SKM-1 treated with dmso at 0.1 percent for 144 hours (cell line): ENCODE data around the gene COX19.
"Not testable (repeated sequence)": the region's sequence is repeated elsewhere in the genome, so short reads cannot be mapped to it uniquely, and the experiment has no call there.

Experiments
- DNase-seq: peaks from one replicate; lab custom pipeline; 2025; ENCODE audit not compliant: unreplicated experiment; lab: John Stamatoyannopoulos, UW

The COX19 gene

GRCh38 chr7:1011297-1012003, 36.1 kb upstream of the COX19 start:
- no peak for DNase-seq

DNA sequence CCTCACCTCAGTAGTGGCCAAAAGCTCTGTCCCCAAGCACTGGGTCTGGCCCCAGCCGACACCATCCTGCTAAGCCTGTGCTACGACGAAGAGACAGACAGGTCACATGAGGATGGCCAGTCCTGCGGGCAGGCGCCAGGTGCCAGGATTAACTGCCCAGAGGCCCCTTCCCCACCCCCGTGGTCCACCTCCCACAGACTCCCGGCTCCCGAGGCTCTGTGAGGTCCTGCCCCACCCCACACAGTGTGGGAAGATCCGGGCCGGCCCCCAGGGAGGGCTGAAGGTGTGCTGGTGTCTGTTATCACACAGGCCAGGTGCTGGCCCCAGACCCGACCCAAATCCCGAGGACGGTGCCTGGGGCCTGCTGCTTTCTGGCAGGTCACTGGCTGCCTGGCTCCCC, 34.9 kb upstream of the COX19 start:
- no peak for DNase-seq

GRCh38 chr7:1009747-1010146, 34.4 kb upstream of the COX19 start:
- DNase-seq, result no peak

- DNase-seq, result no peak
These were observed 33.5 kb upstream of the COX19 start for GRCh38 chr7:1008733-1009363.

DNA sequence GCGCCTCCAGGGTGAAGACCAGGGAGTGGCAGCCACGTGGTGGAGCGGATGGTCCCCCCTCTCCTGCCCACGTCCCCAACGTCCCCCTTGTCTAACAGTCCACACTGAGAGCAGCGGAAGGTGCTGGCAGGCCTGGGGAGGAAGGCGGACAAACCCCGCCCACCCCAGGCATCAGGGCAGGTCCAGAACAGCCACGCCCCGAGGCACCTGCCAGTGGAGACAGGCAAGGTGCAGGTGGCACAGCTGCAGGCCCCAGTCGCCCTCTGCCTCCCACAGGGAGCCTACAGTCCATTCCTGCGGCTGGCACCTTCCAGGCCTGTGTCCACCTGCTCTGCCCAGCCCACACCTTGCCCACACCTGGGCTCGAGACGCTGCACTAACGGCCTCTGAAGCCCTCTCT, 32.6 kb upstream of the COX19 start:
- DNase-seq, result no peak

- DNase-seq, result no peak
These were observed 30.0 kb upstream of the COX19 start for GRCh38 chr7:1005303-1005702.

DNA sequence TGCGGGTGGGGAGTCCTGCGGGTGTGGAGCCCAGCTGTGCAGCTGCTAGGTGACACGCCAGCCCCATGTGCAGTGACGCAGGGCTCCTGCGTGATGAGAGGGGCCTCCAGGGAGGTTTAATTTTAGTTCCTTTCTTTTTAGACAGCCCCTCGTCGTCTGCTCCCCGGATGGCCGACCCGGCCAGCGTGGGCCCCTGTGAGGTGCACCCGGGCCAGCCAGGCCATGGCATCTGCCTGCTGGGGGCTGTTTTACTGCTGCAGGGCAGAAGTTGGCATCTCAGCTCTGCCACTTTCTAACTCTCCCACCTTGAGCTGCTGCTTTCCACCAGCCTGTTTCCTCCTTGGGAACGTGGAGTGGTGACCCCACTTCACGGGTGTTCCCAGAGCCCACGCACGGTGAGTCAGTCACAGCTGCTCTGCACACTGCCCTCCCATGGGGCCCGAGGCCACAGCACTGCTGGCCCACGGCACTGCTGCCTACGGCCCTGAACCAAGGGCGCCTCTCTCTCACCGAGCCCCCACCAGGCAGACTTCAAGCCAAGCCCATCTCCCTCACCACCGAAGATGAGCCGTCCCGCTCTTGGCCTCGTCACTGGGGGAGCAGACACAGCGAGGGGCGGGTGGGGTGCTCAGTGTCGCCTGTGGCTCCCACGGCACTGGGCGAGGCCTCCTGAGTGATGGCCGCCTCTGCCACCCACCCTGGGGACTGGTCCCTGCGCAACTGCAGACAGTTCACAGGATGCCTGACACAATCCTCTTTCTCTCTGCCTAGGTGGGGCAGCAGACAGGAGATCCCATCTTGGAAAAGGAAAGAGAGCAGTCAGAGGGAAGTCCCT, 28.9 kb upstream of the COX19 start:
- DNase-seq, result no peak

- DNase-seq, result not testable (repeated sequence)
These were observed 27.1 kb upstream of the COX19 start for GRCh38 chr7:1002445-1002844.

GRCh38 chr7:1002026-1002425, 26.7 kb upstream of the COX19 start:
- DNase-seq, result not testable (repeated sequence)

DNA sequence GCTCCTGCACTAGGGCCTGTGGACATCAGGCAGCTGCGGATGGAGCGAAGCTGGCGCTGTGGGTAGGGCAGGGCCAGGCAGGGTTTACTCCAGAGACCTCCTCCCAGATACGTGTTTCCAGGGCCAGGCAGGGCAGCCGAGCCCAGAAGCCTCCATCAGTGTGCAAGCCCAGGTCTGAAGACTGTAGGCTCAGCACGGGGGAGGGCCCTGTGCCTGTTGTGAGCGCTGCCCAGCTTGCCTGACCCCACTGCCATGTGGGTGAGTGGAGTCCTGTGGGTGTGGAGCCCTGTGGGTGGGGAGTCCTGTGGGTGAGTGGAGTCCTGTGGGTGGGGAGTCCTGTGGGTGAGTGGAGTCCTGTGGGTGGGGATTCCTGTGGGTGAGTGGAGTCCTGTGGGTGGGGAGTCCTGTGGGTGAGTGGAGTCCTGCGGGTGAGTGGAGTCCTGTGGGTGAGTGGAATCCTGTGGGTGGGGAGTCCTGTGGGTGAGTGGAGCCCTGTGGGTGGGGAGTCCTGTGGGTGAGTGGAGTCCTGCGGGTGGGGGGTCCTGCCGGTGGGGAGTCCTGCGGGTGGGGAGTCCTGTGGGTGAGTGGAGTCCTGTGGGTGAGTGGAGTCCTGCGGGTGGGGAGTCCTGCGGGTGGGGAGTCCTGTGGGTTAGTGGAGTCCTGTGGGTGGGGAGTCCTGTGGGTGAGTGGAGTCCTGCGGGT, 25.9 kb upstream of the COX19 start:
- not testable (repeated sequence) for DNase-seq

DNA sequence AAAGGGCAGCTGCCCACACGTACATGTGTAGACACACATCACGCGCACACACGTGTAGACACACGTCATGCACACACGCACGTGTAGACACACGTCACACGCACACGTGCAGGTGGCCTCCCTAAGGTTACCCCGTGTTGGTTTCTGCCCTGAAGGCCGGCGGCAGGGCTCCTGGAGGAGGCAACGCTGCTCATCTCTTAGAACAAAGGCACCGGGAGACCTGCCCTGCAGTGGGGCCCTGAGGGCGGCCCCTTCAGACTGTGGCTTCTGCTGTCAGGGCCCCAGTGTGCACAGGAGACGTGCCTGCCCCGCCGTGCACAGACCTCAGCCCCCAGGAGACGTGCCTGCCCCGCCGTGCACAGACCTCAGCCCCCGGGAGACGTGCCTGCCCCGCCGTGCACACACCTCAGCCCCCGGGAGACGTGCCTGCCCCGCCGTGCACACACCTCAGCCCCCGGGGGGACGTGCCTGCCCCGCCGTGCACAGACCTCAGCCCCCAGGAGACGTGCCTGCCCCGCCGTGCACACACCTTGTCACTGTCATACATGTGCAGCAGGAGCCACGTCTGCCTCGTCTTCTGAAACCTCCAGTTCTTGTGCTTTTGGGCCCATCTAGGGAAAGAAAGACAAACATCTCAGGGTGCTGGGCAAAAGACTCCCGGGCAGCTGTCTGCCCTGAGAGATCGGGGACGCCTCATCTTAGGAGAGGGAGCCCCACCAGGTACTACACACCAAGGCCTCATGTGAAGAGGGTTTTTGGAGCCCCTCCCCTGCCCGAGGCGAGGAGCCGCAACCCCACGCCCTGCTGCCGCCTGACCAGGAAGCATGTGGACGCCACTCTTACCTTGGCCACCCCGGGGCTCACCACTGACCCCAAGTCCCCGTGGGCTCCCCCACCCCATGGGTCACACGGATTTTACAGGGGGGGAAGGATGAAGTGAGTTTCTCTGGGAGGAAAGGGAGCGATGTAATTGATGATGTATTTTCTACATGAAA, 24.9 kb upstream of the COX19 start:
- DNase-seq, result no peak

GRCh38 chr7:999149-999879, 24.0 kb upstream of the COX19 start:
- DNase-seq, result no peak

GRCh38 chr7:997404-998395, 22.4 kb upstream of the COX19 start:
- no peak for DNase-seq

GRCh38 chr7:996079-996872, 20.9 kb upstream of the COX19 start:
- DNase-seq, result no peak

- DNase-seq, result no peak
These were observed 20.2 kb upstream of the COX19 start for GRCh38 chr7:995571-995970.

DNA sequence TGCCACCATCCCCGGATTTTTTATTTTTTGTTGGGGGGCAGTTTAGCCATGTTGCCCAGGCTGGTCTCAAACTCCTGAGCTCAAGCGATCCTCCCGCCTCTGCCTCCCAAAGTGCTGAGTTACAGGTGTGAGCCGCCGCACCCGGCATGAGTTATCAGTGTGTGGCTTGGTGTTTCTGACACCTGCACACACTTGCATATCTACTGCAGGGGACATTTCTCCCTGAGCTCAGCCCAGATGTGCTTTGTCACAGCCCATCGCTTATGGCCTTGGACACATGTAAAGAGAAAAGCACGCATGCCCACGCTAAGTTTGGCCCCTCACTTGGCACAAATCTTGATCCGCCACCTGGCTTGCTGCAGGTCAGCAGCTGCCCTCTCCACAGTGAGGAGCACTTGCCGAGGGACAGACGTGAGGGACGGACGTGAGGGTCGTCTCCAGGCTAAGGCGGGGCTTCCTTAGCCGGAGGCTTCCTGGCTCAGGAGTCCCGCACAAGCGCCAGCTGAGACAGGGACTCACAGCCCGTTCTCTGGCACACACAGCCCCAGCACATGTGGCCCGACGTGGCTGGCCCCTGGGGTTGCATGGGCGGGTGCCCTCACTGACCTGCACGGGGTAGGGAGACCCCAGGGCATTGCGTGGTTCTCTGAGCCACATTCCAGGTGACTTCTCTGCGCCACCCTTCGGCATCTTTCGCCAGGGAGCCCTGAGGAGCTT, 19.4 kb upstream of the COX19 start:
- DNase-seq, result no peak
